HPDE6-E6E7 (cell line): ENCODE measurements around the gene FANCE.
"Not testable (repeated sequence)": the region's sequence is repeated elsewhere in the genome, so short reads cannot be mapped to it uniquely, and the experiment has no call there.

Source experiments
- DNase-seq: peaks from one replicate; pipeline ENCODE4 v3.0.0; 2011; ENCODE audit warnings: missing footprints; ENCODE audit errors: extremely low spot score

FANCE gene

GRCh38 chr6:35432291-35432690 lies 19.8 kb upstream of the FANCE start:
- DNase-seq = no peak

- not testable (repeated sequence) for DNase-seq
Observed at GRCh38 chr6:35432702-35433101, 19.4 kb upstream of the FANCE start.

GRCh38 chr6:35435074-35435837 lies 16.9 kb upstream of the FANCE start:
- no peak for DNase-seq

DNA sequence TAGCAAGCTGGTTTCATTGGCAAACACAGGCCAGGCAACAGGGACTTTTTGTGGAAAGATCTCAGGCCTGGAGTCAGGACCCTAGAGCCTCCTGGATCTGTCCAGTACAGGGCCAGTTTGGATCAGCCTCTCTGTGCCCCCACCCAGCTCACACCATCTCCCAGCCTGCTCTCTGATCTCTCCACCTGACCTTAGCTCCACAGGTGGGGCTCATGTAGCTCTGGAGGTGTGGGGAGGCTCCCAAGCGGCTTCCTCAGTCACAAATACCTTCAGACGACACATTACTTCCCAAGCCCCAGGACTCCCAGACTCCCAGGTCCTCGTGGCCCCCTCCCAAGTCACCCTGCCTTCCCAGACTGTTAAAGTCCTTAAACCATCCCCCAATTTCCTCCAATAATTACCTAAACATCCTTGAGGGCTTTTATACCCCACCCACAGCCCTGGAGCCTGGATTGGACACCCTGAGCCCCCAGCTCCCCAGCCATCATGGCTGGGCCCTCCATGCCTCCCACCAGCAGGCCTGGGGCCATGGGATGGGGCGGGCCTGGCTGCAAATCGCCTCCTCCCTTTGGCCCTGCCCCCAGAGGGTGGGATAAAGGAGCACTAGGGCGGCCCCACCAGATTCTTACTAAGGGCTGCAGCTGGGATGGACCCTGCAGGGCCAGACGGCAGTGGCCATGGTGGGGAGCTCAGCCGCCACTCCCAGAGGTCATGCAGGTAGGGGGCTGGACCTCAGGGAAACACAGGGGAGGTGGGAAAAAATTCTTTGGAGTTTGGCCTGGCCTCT lies 15.9 kb upstream of the FANCE start:
- no peak for DNase-seq

DNA sequence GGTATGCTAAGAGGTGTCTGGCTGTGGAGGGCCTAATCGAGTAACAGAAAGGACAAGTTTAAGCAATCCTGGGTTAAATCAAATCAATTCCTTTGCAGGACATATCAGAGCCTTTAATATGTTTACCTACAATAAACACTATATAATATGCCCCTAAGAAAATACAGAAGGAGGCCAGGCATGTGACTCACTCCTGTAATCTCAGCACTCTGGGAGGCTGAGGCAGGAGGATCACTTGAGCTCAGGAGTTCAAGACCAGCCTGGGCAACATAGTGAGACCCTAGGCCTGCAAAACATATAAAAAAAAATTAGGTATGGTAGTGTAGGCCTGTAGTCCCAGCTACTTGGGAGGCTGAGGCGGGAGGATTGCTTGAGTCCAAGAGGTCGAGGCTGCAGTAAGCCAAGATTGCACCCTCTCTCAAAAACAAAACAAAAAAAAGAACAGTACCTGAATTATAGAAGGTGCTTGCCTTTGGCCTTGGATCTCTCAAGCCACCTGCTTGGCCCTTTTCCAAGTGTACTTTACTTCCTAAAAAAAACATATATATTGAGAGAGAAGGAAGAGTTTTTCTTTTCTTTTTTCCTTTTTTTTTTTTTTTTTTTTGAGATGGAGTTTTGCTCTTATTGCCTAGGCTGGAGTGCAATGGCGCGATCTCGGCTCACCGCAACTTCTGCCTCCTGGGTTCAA lies 13.6 kb upstream of the FANCE start:
- not testable (repeated sequence) for DNase-seq

- DNase-seq = no peak
Observed at GRCh38 chr6:35439308-35439707, 12.8 kb upstream of the FANCE start.

DNA sequence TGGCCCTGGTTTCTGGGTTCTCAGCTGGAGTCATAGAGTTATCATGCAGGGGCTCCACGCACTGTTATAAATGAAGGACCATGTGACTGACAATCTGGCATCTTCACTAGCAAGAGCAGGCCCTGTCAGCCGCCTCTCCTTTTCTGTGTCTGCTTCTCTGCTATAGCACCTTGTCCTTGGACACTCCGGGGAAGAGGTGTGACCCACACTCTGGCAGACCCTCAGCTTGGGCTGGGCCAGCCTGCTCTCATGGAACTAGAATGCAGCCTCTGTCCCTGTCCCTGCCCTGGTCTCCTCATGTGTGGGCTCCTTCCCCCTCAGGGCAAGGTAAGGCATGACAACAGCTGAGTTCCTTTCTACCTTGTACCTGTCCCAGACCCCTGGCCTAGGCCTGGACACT lies 10.9 kb upstream of the FANCE start:
- DNase-seq = no peak

DNA sequence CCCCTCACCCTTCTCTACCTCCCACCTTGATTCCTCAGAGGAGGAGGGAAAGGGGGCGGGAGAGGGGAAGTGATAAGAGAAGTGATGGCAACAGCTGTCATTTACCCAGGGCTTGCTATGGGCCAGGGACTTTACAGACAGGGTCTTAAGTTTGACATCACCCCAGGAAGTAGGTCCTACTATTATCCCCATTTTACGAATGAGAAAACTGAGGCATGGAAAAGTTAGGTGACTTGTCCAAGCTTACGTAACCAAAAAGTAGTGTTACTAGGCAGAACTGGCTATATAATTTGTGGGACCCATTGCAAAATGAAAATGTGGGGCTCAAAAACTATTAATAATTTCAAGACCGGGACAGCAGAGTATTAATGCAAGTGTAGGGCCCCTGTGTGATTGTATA lies 10.5 kb upstream of the FANCE start:
- DNase-seq = no peak

- no peak for DNase-seq
Observed at GRCh38 chr6:35442693-35443092, 9.4 kb upstream of the FANCE start.

- DNase-seq = no peak
Observed at GRCh38 chr6:35443341-35444030, 8.7 kb upstream of the FANCE start.

- no peak for DNase-seq
Observed at GRCh38 chr6:35445691-35446090, 6.4 kb upstream of the FANCE start.

DNA sequence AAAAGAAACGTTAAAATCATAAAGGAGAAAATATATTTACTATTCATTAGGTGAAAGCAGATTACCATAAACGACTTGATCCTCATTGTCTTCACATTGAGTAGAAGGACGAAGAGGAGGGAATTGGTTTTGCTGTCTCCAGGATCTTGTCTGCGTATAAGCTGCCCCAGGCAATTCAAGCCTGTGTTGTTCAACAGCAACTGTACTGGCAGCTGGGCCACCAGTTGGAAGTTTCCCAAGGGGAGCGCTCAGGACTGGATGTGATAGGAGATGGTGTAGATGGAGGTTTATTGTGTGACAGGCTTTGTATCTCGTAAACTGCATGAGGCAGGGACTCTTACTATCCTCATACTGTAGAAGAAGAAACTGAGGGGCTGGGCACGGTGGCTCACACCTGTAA lies 3.9 kb upstream of the FANCE start:
- no peak for DNase-seq

GRCh38 chr6:35449287-35449881 lies 2.8 kb upstream of the FANCE start:
- DNase-seq = peak; percentile 73

DNA sequence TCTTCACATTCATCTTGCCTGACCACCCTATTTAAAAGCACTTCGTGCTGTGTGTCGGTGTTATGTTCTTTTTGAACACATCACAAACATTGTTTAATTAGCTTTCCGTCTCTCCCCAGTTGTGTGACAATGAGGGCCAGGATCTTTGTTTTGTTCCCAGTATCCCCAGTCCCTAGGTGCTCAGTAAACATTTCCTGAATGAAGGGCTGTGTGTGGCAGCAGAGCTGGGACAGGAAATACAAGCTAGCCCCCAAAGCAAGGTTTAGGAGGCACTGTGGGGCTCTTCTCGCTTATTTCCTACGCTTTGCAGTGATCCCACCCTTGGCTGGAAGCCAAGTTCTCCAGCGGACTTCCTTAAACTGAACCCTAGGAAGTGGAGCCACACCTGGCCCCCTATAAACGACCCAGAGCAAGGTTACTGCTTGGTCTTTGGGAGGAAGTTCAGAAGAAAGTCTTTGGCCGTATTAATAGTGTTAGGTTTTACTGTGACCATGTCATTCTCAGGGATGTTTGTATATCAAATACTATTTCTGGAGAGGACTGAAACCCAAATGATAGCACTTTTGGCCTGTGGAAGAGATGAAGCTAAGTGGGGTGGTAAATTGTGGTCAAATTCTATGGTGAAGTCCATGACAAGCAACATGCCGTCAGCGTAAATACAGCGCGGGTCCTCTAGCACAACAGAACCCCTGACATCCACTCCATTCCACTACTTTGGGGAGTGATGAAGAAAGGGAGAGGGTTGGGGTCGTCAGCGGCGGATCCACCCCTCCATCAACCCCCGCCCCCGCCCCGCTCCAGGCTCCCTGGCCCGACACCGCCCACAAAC lies 570 bp upstream of the FANCE start:
- DNase-seq = no peak

- no peak for DNase-seq
Observed at GRCh38 chr6:35453236-35453635, 1.1 kb downstream of the FANCE start.

- no peak for DNase-seq
Observed at GRCh38 chr6:35454391-35455110, 2.4 kb downstream of the FANCE start.

DNA sequence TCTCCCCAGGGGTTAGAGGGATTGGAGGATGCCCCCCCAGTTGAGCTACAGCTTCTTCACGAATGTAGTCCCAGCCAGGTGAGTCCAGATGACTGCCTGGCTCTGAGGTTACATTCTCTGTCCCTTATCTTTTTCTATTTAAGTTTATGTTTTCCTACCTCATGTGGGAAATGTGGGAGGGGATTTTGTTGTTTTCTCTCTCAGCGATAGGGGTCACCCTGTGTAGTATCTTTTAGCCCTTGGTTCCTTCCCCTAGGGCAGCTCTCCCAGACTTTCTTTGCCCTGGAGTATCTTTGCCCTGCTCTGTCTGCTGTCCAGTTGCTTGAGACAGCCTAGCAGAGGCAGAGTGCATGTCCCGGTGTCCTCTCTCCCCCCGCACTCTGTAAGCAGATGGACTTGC lies 5.8 kb downstream of the FANCE start:
- no peak for DNase-seq

GRCh38 chr6:35461270-35461669 lies 9.1 kb downstream of the FANCE start:
- no peak for DNase-seq

DNA sequence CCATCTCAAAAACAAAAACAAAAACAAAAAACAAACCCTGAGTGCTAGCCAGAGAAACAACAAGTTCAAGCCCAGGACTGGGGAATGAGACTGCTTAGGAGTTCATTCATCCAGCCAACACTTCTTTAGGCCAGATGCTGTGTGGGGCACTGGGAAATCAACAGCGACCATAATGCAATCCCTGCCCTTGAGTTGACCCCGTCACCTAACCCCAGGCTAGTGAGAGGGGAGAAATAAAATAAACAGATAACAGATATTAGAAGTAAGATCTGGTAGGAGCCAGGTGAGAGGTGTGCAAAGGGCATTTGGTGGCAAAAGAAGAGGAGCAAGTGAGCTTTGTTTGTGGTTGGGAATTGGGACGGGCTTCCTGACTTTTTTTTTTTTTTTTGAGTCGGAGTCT lies 11.2 kb downstream of the FANCE start:
- no peak for DNase-seq

DNA sequence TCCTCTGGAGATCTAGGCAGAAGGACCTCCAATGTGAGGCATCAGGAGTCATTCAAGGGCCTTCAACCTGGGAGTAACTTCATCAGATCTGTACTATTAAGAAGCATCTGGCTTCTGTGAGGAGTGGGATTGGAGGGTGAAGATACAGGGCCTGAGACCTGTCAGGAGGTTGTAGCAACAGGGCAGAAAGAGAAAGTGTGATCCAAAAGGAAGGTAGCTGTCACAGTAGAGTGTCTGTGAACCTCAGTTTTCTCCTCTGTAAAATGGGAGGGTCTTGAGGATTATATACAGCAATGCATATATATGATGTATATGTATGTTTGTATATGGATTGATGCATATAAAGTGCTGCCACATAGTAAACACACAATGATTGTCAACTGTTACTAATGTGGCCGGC lies 13.5 kb downstream of the FANCE start:
- no peak for DNase-seq
